ENCODE data around the gene OR4E1.
"Not testable (repeated sequence)": the region's sequence is repeated elsewhere in the genome, so short reads cannot be mapped to it uniquely, and the experiment has no call there.

DNA sequence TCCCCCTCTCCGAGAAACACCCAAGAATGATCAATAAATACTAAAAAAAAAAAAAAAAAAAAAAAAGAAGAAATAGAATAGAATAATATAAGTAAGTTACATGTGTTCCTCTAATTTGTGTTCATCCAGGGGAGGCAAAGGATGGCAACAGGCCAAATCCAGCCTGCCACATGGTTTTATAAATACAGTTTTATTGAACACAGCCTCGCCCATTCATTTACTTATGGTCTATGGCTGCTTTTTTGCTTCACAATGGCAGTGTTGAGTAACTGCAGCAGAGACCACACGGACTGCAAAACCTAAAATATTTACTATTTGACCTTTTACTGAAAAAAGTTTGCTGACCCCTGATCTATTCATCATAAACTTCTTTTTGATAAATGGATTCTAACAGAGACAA is 24.9 kb upstream of the OR4E1 start:
- TF ChIP-seq, protein P1, sequence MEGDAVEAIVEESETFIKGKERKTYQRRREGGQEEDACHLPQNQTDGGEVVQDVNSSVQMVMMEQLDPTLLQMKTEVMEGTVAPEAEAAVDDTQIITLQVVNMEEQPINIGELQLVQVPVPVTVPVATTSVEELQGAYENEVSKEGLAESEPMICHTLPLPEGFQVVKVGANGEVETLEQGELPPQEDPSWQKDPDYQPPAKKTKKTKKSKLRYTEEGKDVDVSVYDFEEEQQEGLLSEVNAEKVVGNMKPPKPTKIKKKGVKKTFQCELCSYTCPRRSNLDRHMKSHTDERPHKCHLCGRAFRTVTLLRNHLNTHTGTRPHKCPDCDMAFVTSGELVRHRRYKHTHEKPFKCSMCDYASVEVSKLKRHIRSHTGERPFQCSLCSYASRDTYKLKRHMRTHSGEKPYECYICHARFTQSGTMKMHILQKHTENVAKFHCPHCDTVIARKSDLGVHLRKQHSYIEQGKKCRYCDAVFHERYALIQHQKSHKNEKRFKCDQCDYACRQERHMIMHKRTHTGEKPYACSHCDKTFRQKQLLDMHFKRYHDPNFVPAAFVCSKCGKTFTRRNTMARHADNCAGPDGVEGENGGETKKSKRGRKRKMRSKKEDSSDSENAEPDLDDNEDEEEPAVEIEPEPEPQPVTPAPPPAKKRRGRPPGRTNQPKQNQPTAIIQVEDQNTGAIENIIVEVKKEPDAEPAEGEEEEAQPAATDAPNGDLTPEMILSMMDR (IDR thresholded peaks at IDR 0.05) = not testable (repeated sequence)
- not testable (repeated sequence) for TF ChIP-seq POLR2AphosphoS5, POLR2A (IDR thresholded peaks at IDR 0.05)

Data from breast epithelium (tissue), 3 donors.